ENCODE results near the gene STK33.

STK33 gene

DNA sequence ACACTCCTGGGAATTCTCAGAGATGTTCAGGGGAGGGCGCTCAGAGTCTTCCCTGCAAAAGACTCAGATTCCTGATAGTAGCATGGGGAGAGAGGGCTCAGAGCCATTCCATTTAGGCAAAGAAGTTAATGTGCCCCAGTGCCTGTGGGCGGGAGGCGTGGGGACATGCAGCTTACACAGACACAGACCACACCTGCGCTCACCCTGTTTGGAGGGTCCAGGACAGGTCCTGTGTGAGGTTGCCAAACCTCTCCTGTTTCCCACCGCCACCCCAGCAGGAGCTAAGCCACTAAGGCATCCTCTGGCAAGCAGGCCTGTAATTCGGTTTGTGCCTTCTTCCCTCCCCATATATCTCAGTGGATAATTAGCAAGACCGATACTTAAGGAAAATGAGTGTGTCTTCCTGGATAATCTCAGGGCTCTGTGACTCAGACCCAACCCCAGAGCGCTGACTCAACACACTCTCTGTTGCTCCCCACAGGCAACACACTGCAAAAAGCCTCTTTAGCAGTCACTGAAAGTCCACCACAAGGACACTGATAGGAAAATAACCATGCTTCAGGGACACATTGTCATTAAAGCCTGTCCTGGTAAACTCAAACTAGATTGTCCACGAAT, 211.5 kb downstream of the STK33 start:
- Histone ChIP-seq H2AFZ (ENCODE audit: low read length) (no peak overlapping the region), H3K4me2 (ENCODE audit: low read depth, low read length) (no peak overlapping the region), H4K20me1 (ENCODE audit: insufficient read depth, low read length) (no peaks in the 10 kb centered on the region), H3K9ac (ENCODE audit: low read length) (no peak overlapping the region), H3K27ac (ENCODE audit: low read length) (no peak overlapping the region), H3K9me2 (replicated peaks; ENCODE audit: insufficient read depth, low read length) (no peaks in the 10 kb centered on the region), H3K4me1 (ENCODE audit: low read length) (no peaks in the 10 kb centered on the region), H3K27me3 (replicated peaks; ENCODE audit: insufficient read depth, low read length) (no peaks in the 10 kb centered on the region), H3F3A (ENCODE audit: insufficient read depth, low read length) (peaks cover 3% of the 10 kb centered on the region; the same call in 1 of the 2 replicates), H3K4me3 (ENCODE audit: low read length) (no peak overlapping the region), H3K79me2 (ENCODE audit: low read length) (no peaks in the 10 kb centered on the region), H3K9me3 (replicated peaks; ENCODE audit: insufficient read depth, low read length) (no peaks in the 10 kb centered on the region), H3K36me3 (replicated peaks; ENCODE audit: insufficient read depth, low read length) (no peaks in the 10 kb centered on the region)
- TF ChIP-seq EZH2 (optimal IDR thresholded peaks at IDR 0.05; ENCODE audit: low read depth, low read length) (no peak), EZH2phosphoT487 (IDR thresholded peaks at IDR 0.05; ENCODE audit: low read length) (no peak)
- no peak for DNase-seq

GRCh38 chr11:8381871-8382396, 212.1 kb downstream of the STK33 start:
- H3K27ac ChIP-seq (ENCODE audit: low read length): no peak overlapping the region
- no peak overlapping the region for H3K4me2 ChIP-seq (ENCODE audit: low read depth, low read length)
- H2AFZ ChIP-seq (ENCODE audit: low read length): no peak overlapping the region
- H3K36me3 ChIP-seq (replicated peaks; ENCODE audit: insufficient read depth, low read length): no peaks in the 10 kb centered on the region
- H3K4me1 ChIP-seq (ENCODE audit: low read length): no peaks in the 10 kb centered on the region
- H3K9me3 ChIP-seq (replicated peaks; ENCODE audit: insufficient read depth, low read length): no peaks in the 10 kb centered on the region
- no peaks in the 10 kb centered on the region for H3K27me3 ChIP-seq (replicated peaks; ENCODE audit: insufficient read depth, low read length)
- H3K9me2 ChIP-seq (replicated peaks; ENCODE audit: insufficient read depth, low read length): no peaks in the 10 kb centered on the region
- H3K4me3 ChIP-seq (ENCODE audit: low read length): no peak overlapping the region
- H3F3A ChIP-seq (ENCODE audit: insufficient read depth, low read length): peaks cover 3% of the 10 kb centered on the region; the same call in 1 of the 2 replicates
- TF ChIP-seq EZH2phosphoT487 (IDR thresholded peaks at IDR 0.05; ENCODE audit: low read length) (no peak), EZH2 (optimal IDR thresholded peaks at IDR 0.05; ENCODE audit: low read depth, low read length) (no peak)
- TF ChIP-seq, protein P1, sequence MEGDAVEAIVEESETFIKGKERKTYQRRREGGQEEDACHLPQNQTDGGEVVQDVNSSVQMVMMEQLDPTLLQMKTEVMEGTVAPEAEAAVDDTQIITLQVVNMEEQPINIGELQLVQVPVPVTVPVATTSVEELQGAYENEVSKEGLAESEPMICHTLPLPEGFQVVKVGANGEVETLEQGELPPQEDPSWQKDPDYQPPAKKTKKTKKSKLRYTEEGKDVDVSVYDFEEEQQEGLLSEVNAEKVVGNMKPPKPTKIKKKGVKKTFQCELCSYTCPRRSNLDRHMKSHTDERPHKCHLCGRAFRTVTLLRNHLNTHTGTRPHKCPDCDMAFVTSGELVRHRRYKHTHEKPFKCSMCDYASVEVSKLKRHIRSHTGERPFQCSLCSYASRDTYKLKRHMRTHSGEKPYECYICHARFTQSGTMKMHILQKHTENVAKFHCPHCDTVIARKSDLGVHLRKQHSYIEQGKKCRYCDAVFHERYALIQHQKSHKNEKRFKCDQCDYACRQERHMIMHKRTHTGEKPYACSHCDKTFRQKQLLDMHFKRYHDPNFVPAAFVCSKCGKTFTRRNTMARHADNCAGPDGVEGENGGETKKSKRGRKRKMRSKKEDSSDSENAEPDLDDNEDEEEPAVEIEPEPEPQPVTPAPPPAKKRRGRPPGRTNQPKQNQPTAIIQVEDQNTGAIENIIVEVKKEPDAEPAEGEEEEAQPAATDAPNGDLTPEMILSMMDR (IDR thresholded peaks at IDR 0.05; ENCODE audit: low read length): no peak
- no peak for DNase-seq
- H3K79me2 ChIP-seq (ENCODE audit: low read length): no peaks in the 10 kb centered on the region
- H4K20me1 ChIP-seq (ENCODE audit: insufficient read depth, low read length): no peaks in the 10 kb centered on the region
- no peak overlapping the region for H3K9ac ChIP-seq (ENCODE audit: low read length)

DNA sequence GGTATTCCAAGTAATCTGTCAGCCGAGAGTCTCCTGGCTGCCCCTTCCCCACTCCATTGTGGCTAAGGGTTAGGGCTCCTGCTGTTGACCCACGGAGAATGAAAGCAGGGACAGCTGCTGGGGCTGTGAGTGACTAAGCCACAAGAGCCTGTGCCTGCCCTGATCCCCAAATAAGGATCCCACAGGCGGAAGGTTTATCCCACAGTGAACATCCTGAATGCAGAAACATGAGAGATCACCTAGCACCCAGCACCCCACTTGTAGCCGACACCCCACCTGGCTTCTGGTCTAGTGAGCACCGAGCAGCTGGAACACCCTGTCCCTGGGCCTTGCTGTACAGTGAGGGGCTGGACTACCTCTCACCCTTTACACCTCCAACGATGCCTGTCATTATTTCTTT, 212.7 kb downstream of the STK33 start:
- Histone ChIP-seq H3K9me2 (replicated peaks; ENCODE audit: insufficient read depth, low read length) (no peaks in the 10 kb centered on the region), H3K36me3 (replicated peaks; ENCODE audit: insufficient read depth, low read length) (no peaks in the 10 kb centered on the region), H3K4me3 (ENCODE audit: low read length) (no peak overlapping the region), H3K4me1 (ENCODE audit: low read length) (no peaks in the 10 kb centered on the region), H3K4me2 (ENCODE audit: low read depth, low read length) (no peak overlapping the region), H3K9ac (ENCODE audit: low read length) (no peak overlapping the region), H3K9me3 (replicated peaks; ENCODE audit: insufficient read depth, low read length) (no peaks in the 10 kb centered on the region), H2AFZ (ENCODE audit: low read length) (no peak overlapping the region), H4K20me1 (ENCODE audit: insufficient read depth, low read length) (no peaks in the 10 kb centered on the region), H3K79me2 (ENCODE audit: low read length) (no peaks in the 10 kb centered on the region), H3F3A (ENCODE audit: insufficient read depth, low read length) (peaks cover 3% of the 10 kb centered on the region; the same call in 1 of the 2 replicates), H3K27me3 (replicated peaks; ENCODE audit: insufficient read depth, low read length) (no peaks in the 10 kb centered on the region), H3K27ac (ENCODE audit: low read length) (no peak overlapping the region)
- no peak for DNase-seq
- no peak for TF ChIP-seq EZH2 (optimal IDR thresholded peaks at IDR 0.05; ENCODE audit: low read depth, low read length)
- TF ChIP-seq, protein P1 (IDR thresholded peaks at IDR 0.05; ENCODE audit: low read length): no peak
- no peak for TF ChIP-seq EZH2phosphoT487 (IDR thresholded peaks at IDR 0.05; ENCODE audit: low read length)

DNA sequence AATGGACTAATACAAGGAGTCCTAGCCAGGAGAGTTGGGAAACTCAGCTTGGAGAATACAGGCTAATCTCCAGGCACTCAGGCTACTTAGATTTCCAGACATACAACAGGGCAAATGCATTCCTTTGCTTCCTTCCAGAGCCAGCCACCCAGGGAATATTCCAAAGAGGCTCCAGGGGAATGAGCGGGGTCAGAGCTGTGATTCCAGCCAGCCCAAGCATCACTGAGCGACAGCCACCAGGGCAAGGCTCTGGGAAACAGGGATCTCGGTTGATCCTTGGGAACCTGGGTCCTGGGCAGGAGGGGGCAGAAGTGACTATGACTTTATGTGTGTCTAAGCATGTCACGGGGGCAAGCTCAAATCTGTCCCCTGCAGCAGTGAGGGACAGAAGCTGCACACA, 218.1 kb downstream of the STK33 start:
- no peak for TF ChIP-seq EZH2 (optimal IDR thresholded peaks at IDR 0.05; ENCODE audit: low read depth, low read length)
- no peak for TF ChIP-seq EZH2phosphoT487 (IDR thresholded peaks at IDR 0.05; ENCODE audit: low read length)
- TF ChIP-seq, protein P1 (IDR thresholded peaks at IDR 0.05; ENCODE audit: low read length): no peak
- H3F3A ChIP-seq (ENCODE audit: insufficient read depth, low read length): no peaks in the 10 kb centered on the region
- no peaks in the 10 kb centered on the region for H3K36me3 ChIP-seq (replicated peaks; ENCODE audit: insufficient read depth, low read length)
- H3K27me3 ChIP-seq (replicated peaks; ENCODE audit: insufficient read depth, low read length): no peaks in the 10 kb centered on the region
- no peaks in the 10 kb centered on the region for H3K4me1 ChIP-seq (ENCODE audit: low read length)
- H3K4me3 ChIP-seq (ENCODE audit: low read length): no peak overlapping the region
- H2AFZ ChIP-seq (ENCODE audit: low read length): no peak overlapping the region
- H3K9ac ChIP-seq (ENCODE audit: low read length): no peak overlapping the region
- no peaks in the 10 kb centered on the region for H3K9me3 ChIP-seq (replicated peaks; ENCODE audit: insufficient read depth, low read length)
- no peaks in the 10 kb centered on the region for H4K20me1 ChIP-seq (ENCODE audit: insufficient read depth, low read length)
- no peaks in the 10 kb centered on the region for H3K79me2 ChIP-seq (ENCODE audit: low read length)
- no peaks in the 10 kb centered on the region for H3K9me2 ChIP-seq (replicated peaks; ENCODE audit: insufficient read depth, low read length)
- no peak for DNase-seq
- no peak overlapping the region for H3K4me2 ChIP-seq (ENCODE audit: low read depth, low read length)
- no peak overlapping the region for H3K27ac ChIP-seq (ENCODE audit: low read length)
